ENCODE results near the gene CREB5. TPM values are rescaled to one million over a fixed set of nuclear protein-coding genes. Genes with fewer than 3 reads are reported as not detected.
"Not testable (repeated sequence)": the region's sequence is repeated elsewhere in the genome, so short reads cannot be mapped to it uniquely, and the experiment has no call there.

CREB5 gene
- total RNA-seq, 1 experiment from 2014 or later = 13.7 TPM

DNA sequence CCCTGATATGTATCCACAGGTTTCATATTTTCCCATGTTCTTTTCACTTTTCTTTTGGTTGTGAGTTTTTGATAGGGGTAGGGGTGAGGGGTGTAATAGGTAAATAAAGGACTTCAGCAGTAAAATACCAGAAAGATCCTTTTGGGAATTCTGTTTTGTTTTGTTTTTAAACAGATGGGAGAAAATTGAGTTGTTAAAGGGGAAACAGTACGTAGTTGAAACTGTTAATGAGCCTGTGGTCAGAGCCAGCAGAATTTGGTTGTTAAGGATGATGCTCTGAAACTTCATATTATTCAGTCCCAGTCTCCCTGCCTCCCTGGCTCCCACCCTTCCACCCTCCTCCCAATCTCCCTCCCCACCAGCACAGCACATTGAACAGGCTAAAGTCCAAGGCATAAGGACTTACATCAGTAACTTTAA is 195.9 kb downstream of the CREB5 start:
- no peak for DNase-seq (ENCODE audit: low spot score)

DNA sequence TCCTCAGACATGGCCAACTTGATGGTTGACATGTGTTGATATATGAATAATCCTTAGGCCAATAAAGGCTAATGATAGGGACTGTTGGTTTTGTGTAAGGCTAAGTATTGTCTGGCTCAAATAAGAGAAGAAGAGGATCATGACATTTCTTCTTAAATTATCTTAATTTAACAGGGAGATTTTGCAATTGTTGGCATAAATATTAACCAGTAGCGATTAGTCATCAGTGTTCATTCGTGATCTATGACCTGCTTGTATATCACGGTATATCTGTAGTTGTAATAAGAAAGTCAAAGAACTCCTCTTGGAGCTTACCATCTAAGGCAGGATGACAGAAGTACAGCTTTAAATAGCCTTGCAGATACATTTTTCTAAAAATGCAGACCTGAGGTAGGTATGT is 196.4 kb downstream of the CREB5 start:
- no peak for DNase-seq (ENCODE audit: low spot score)

DNA sequence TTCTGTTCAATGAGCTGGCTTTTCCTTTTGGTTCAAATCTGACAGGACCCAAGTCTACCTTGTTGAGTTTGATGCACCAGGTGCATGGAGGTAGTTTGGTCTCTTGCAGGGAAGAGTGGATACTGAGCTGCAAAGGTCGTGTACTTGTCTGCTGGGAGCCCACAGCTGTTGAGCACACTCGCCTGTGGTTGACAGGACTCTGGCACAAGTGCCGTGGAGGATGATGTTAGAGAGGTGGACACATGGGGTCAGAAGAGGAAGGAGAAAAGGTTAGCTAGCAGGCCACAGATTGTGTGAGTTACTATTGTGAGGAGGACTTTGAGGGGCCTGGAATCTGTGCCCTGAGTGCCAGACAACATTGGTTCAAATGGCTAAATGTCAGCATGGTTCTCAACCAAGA is 197.3 kb downstream of the CREB5 start:
- no peak for DNase-seq (ENCODE audit: low spot score)

DNA sequence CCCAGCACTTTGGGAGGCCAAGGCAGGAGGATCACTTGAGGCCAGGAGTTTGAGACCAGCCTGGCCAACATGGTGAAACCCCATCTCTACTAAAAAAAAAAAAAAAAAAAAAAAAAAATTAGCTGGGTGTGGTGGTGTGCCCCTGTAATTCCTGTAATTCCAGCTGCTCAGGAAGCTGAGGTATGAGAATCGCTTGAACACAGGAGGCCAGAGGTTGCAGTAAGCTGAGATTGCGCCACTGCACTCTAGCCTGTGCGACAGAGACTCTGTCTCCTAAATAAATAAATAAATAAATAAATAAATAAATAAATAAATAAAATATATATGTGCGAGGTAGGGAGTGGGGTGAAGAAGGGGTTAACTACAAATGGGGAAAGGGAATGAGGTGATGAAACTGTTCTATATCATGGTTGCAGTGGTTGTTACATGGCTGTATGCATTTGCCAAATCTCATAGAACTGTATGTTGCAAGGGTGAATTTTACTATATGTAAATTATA is 199.1 kb downstream of the CREB5 start:
- not testable (repeated sequence) for DNase-seq (ENCODE audit: low spot score)

DNA sequence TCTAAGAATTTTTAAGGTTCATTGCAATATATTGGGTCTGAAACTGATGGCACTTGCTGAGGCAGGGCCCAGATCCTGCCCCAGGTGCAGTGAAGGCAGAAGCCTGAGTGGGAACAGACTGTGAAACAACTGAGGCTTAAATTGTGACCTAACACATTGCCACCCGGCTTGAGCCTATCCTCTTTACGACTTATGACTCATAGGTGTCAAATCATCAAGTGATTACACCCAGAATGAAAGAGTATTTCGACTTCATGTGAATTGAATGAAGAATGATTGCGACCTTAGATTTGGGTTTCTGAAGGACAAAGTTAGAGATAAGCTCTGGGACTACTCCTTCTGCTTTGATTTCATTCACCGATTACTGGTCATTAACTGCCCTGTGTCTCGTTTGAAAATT is 200.9 kb downstream of the CREB5 start:
- DNase-seq (ENCODE audit: low spot score) = no peak

DNA sequence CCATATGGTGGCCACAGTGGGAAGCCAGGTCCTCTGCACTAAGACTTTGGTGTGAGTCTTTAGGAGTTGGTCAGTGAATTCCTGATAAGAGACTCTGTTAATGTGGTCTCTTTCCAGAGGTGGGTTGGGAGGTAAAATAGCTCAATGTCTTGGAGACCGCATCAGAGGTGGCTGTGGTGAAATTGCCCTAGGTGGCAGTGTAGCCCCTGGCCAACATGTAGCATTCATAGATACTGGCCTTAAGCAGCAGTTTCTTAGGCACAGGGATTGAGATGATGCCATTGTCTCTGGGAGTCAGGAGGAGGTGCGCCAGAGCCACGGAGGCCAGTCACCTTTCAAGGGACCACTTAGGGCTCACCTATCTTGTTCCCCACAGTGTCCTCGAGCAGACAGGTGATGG is 202.8 kb downstream of the CREB5 start:
- no peak for DNase-seq (ENCODE audit: low spot score)

DNA sequence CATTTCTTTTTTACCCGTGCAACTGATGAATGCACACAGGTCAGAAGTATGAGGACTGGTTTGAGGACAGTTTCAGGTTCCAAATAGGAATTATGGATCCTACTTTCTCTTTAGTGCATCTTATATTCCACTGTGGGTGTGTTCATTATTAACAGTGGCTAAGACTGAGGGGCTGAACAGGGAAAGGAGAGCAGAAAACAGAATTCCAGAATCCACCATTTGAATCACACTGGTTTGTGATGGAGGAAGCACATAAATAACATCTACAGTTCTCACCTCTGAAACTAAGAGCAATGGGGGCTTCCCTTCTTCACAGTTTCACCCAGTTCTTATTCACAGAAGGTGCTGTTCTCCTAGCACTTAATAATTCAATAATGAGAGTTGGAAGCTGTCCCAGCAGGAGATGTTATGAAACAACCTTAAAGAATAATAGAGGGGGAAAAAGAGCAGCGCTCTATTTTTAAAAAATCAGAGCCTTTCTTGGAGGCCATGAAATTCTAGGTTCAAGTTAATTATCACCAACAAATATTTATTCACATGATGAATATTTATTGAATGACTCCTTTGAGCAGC is 205.1 kb downstream of the CREB5 start:
- DNase-seq (ENCODE audit: low spot score) = no peak

DNA sequence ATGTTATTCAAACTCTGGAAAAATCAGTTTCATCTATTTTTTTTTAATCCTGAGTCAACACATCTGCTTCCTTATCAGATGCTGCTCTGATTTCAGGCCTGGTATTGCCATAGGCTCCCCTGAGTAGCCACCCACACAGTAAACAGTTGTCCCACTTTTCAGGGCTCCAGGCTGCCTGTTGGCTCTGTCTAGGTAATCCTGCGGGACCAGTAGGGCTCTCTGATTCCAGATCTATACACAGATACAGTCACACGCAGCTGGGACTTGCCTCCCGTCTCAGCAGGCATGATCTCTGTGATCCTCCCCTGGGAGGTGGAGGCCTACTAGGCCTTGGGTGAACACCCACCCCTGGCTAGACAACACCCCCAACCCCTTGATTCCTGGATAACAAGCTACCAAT is 206.1 kb downstream of the CREB5 start:
- DNase-seq (ENCODE audit: low spot score) = no peak

DNA sequence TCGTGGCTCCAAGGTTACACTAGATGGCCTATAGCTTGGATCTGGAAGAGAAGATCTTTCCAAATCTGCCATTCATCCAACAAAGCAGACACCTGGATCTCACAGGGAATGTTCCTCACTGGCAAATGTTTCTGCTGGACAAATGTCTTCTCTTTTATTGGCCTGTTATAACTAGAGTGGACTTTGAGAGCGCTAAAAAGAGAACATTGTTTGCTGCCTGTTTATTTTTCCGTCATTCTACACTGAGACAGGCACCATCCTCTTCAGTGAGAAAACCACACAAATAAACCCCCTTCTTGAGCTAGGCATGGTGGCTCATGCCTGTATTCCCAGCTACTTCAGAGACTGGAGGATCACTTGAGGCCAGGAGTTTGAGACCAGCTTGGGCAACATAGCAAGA is 206.9 kb downstream of the CREB5 start:
- no peak for DNase-seq (ENCODE audit: low spot score)

DNA sequence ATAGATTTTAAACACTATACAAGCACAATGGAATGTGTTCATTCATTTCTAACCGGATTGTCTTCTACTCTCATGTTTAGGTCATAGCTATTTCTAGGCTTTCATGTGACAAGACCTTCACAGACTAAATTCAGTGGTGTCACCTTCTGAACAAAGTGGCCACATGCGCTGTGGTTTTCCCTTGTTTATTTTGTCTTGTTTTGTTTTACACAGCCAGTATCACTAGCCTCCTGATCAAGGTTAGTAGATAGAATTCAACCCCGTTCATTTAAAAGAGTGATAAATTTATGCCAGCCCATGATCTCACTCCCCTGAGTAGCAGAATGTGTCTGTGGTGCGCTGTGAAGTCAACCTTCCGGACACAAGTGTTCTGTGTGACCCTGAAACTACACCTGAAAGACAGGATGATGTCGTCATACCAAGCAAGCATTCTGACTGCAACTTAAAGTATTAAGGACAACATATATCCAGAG is 209.1 kb downstream of the CREB5 start:
- peak; percentile 74 for DNase-seq (ENCODE audit: low spot score)

DNA sequence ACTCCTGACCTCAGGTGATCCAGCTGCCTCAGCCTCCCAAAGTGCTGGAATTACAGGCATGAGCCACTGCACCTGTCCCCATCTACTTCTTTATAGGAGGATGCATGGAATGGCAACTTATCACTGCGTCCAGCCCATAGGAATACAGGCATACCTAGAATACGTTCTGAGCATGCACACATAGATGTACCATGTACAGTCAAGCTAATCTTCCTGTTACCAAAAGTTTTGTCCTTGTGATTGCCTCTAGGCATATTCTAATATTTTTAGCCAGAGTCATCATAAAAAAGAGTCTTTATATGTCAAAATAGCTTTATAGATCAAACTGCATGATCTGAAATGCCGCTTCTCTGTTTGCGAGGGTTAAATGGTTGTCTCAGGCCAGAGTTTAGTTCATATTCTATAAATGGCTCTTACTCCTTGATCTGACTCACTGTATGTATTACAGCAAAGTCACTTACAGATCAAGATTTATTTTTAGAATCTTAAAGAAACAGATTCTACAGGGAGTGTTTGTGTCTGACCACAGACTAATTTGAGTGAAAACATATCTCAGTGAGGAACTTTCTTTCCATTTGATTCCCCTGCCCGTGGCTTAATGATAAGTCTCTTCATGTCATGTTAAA is 210.9 kb downstream of the CREB5 start:
- DNase-seq (ENCODE audit: low spot score) = peak; percentile 50

DNA sequence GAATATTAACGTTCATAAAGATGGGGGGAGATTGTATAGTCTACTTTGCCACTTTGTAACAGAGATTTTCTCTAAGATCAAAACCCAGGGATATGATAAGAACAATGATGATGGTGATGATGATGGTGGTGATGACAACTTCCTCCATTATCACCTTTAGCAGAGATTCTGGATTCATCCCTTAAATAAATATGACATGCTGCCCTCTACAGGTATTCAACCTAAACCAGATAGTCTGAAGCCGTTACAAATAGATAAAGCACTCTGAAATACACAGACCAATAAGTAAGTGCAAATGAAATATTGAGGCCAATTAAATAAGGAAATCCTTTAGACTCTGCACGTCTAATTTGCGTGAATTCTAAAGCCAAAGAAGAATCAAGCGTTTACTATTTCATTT is 211.5 kb downstream of the CREB5 start:
- no peak for DNase-seq (ENCODE audit: low spot score)

DNA sequence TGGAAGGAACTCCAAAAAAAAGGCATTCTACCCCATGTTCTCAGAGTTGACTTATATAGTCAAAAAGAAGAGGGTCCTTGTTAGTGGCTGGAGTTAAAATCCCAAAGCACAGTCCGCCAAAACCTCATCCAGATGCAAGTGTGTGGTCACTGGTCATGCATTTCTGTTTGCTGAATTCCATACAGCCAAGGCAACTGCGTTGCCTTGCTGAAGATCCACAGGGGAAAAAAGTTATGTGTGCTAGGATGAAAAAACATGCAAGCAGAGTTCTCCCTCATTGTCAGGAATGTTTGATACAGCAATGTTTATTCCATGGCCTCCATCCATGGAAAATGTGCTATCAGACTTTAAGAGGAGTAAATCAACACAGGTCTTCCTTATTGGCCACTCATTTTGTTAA is 213.1 kb downstream of the CREB5 start:
- no peak for DNase-seq (ENCODE audit: low spot score)

DNA sequence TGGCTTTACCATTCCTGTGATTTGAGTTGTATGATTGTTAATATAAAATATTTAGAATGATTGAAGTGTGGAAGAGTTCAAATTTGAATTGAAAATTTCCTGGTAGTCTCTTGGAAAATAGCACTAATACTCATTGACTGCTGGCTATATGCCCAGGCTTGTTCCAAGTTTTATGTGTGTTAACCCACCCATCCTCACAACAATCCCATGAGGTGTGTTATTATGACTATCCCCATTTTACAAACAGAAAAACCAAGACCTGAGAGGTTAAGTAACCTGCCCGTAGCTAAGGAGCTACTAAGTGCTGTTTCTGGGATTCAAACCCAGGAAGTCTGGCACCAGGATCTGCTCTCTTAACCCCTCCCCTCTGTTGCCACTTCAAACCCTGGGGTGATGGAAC is 213.9 kb downstream of the CREB5 start:
- no peak for DNase-seq (ENCODE audit: low spot score)

DNA sequence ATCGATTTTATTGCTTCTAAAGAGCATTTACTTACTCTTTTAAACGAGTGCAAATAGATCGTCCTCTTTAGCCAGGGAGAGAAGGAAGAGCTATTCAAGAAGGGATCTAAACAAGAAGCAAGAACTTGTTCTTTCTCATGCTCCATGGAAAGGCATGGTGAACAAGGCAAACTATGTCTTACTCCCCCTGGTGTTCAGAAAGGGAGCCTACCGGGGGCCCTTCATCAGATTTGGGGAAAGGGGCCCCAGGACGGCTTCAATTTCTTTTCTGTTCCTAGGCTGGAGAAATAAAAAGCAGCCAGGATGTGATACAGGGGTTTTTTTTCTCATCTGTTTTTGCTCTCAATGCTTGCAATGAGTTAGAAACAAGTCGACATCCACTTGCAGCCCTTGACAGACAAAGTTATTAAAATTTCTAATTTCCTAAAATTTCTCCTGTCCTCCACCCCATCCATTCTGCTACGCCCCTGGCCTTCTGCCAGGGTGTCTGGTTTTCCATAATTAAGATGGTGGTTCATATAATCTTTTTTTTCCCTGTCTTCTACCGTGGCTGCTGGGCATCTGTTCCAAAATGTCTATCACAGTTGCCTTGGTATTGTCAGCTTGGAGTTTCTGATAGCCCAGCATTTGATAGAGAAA is 214.4 kb downstream of the CREB5 start:
- peak; percentile 78 for DNase-seq (ENCODE audit: low spot score)

DNA sequence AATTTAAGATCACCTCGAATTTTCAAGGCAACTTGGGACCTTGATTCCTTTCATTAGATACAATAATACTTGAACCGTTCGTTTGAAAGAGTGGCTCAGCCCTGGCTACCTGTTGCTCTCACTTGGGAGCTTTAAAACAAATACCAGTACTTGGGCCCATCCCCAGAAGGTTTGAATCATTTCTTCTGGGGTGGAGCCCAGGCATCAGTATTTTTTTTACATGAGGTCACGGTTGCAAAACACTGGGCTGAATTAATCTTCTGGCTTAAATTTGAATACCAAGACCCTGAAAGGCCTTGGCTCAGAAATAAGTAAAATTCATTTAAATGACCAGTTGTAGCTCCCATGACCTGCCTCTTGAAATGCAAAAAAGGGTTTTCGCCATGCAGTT is 214.9 kb downstream of the CREB5 start:
- no peak for DNase-seq (ENCODE audit: low spot score)

DNA sequence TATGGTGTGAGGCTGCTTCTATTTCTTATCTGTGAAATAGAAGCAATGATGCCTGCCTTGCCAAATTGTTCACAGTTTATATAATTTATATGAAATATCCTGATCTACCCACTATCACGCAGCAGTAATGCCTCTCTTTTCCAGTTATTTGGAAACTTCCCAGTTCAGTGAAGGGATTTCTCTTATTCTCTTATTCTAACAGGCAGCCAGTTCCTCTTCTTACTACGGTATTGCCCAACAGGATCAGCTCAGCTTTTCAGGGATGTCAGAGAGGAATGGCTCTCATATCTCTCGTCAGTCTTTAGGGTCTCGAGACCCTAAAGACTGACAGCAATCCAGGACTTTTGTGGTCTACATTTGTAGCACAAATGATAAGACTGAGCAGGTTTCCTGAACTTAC is 215.6 kb downstream of the CREB5 start:
- DNase-seq (ENCODE audit: low spot score) = no peak

DNA sequence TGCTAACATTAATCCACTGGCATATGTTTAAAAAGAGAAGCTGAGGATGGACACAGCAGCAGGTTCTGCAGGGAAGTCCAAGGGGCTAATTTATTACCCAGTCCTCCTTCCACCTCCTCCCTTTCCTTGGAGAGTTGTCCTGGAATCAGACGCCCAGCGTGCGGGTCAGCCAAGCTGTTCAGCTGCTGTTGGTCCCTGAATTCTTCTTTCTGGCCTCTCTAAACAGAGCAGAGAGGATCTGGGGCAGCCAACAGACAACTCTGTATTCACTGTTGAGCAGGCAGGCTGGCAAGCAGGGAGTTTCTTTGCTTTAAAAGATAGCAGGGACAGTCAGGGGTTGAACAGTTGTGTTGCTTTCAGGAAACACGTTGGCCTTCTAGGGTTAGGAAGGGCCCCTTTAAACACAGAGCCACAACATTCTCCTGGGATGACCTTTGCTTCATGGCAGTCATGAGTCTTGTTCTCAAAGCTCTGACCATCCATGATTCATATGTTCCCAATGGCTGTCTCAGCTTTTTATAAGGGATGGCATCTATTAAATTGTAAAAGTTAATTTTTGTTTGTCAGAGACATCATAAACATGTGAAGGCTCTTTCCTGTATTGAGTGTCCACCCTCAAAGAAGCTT is 217.0 kb downstream of the CREB5 start:
- no peak for DNase-seq (ENCODE audit: low spot score)

DNA sequence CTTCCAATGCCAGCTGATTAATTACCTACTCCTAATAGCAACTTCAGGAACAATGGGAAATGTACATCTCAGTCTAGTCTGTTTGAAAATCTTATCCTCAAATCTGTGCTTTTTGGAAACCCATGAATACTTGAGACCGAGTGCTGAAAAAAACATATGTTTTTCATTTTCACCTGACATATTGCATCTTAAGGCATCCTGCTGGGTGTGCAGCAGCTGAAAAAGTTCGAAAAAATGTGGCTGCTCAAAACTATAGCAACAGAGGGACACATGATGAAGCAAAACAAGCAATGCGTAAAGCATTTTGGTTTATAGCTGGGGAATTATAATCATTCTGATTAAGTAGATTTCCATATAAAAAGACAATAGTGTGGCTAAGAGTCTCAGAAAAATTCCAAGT is 218.0 kb downstream of the CREB5 start:
- no peak for DNase-seq (ENCODE audit: low spot score)

DNA sequence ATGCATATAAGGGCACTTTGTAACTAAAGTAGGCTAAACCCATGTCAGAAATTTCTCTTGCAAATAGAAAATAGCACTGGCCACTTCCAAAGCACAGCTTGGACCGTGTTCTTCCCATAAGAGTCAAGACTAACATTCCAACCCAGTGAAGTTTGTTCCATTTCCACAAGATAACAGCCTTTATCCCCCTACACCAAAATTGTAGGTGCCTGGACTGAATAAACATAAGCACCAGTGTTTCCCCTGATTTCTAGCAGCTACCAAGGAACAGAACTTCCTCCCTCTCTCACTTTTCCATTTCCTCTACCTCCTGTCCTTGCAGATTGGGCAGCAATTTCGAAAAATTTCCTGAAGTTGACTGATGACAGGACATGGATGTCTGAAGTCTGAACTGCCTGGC is 219.7 kb downstream of the CREB5 start:
- DNase-seq (ENCODE audit: low spot score) = no peak

DNA sequence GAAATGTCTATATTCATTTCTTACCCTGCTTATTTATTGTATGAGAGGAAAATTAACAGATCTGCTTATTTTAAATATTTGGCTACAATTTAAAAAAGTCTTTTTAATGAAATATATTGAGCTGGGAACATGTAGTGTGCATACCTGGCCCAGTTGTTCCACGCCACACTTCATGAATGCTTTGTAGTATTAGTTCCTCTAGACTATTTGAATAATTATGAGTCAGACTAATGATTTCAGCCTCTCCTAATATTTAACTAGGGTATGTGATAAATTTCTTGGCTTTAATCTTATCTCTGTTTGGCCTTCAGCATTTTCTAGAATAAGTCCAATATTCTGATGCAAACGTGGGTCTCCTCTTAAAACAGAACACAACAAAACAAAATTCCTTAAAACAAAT is 226.6 kb downstream of the CREB5 start:
- DNase-seq (ENCODE audit: low spot score) = no peak

DNA sequence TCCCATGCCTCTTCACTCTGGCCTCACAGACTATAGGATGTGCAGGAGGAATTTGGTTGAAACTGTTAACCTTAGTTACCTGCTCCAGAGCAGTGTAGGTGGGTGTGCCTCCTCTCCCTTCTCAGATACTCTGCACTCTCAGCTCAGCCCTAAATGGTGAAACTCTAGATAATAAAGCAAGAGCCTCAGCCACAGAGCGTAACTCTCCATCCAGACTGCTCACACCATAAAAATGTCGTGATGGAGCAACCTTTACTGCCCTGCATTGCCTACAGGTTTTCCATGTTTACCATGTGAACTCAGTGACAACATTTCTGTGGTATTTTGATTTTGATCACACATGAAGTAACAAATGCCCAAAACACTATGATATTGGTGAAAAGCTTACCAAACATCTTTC is 227.7 kb downstream of the CREB5 start:
- no peak for DNase-seq (ENCODE audit: low spot score)
